Effector CD8-positive, alpha-beta T cell (primary cell): ENCODE results near the gene ABHD13.
"Not testable (repeated sequence)": the region's sequence is repeated elsewhere in the genome, so short reads cannot be mapped to it uniquely, and the experiment has no call there.

Experiments used
- DNase-seq: peaks from one replicate; lab custom pipeline; 2025; lab: John Stamatoyannopoulos, UW
- total RNA-seq, 4 experiments: gene quantifications; one replicate each; lab custom pipeline; 2026; lab: John Stamatoyannopoulos, UW

ABHD13 gene
- total RNA-seq = 33.1 to 52.6 (median 35.6) reads per million in 4 experiments

GRCh38 chr13:108218044-108218974 lies at the start of gene ABHD13:
Gene ABHD13, plus strand, starts transcription at chr13:108218392. Its CDS starts 10,827 bp downstream, at chr13:108229219.
- peak; percentile 87 for DNase-seq

- no peak for DNase-seq
These were observed 49.3 kb upstream of the ABHD13 start for GRCh38 chr13:108168929-108169328.

- peak; percentile 27 for DNase-seq
These were observed 41.4 kb upstream of the ABHD13 start for GRCh38 chr13:108176685-108177274.

DNA sequence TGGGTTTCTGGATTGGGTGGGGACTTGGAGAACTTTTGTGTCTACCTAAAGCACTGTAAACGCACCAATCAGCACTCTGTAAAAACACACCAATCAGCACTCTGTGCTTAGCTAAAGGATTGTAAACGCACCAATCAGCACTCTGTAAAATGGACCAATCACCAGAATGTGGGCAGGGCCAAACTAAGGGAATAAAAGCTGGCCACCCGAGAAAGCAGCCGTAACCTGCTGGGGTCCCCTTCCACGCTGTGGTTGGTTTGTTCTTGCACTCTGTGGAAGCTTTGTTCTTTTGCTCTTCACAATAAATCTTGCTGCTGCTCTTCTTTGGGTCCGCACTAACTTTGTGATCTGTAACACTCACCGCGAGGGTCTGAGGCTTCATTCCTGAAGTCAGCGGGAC lies 40.1 kb upstream of the ABHD13 start:
- no peak for DNase-seq

- DNase-seq = no peak
These were observed 35.5 kb upstream of the ABHD13 start for GRCh38 chr13:108182652-108183051.

- DNase-seq = no peak
These were observed 33.0 kb upstream of the ABHD13 start for GRCh38 chr13:108185223-108185622.

- DNase-seq = no peak
These were observed 29.9 kb upstream of the ABHD13 start for GRCh38 chr13:108188260-108188659.

DNA sequence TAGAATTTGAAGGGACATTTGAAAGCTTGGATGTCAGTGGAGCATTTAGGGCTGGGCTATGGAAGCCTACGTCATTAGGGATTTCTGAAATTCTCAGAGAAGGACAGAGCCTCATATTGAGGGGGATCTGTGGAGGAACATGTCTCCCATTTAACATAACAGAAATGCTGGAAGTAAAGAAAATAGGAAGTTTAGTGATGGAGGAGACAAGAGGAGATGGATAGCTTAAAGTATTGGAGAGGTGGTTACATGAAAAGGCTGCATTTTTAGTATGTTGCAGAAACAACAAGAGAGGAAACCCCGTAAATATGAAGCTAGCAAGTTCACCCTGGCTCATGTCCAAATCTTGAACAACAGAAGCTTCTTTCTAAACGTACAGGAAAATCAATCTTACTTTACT lies 27.3 kb upstream of the ABHD13 start:
- no peak for DNase-seq

- DNase-seq = no peak
These were observed 24.4 kb upstream of the ABHD13 start for GRCh38 chr13:108193806-108194205.

DNA sequence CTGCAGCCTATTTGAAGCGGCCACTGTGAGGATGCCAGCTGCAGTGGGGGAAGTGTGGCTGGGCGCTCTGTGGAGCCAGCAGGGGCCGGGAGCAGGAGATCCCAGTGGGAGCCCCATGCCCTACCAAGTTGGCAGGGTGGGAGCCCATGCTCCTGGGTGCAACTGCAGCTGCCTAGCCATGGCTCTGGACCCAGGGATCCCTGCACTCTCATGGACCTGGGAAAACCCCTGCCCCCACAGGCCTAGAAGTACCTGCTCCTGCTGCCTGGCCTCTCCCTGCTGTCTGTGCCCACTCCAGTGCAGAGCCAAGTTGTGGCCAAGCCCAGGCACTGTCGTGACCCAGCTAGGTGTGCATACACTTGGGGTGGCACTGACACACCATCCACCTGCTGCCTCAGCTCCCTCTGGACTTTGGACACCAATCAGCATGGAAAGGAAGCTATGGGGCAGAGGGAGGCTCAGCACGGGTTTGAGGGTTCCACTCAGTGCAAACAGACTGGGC lies 23.7 kb upstream of the ABHD13 start:
- no peak for DNase-seq

DNA sequence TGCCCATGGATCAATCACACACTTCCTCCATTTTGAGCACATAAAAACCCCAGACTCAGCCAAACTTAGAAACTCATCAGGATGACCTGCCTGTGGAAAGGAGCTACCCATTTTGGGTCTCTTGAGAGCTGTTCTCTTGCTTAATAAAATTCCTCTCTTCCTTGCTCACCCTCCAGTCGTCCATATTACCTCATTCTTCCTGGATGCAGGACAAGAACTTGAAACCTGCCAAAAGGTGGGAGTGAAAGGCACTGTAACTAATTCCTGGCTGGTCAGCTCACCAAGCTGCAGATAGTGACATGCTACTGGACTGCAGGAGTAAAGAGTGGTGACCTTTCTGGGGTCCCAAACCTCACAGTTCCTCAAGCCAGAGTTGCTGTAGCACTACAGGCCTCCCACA lies 23.0 kb upstream of the ABHD13 start:
- DNase-seq = no peak

DNA sequence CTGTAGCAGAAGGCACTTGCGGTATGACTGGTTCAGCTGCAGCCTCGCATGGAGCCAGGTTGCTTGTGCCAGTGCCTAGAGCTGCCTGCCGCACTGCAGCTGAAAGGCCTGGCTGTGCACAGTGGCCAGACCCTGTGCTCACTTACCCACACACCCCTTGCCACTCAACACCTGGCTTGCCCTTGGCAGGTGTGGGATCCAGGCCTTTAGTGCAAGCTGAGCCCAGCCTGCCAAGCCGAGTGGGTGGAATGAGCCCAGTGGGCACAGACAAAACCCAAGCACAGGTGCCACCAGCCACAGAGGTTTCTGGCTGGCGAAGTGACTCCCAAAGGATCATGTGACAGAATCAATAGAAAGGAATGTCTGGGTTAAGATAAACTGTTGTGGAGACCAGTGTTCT lies 22.3 kb upstream of the ABHD13 start:
- DNase-seq = no peak

DNA sequence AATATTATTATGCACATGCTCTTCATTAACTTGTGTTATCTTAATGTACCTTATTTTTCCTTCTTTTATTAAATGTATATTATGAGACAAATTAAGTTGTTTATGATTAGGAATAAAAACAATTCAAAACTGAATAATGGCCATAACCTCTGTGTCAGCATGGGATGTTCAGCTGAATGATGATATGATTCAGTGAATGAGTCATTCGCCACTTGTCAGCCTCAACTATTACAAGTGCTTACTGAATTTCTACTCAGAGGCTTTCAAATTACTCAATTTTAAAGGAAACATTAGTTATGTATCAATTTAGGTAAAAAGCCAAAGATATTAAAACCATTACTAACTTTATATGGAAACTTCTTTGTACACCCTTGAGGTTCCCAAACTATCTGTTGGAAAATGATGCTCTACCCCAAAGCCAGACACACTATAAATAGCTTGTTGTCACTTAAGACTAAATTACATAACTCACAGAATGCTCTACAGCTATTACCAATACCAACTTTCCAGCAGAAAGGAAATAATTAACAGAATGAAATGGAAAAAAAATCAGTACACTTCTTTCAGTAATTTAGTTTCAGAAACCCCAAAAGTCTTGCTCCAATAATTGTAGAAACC lies 17.3 kb upstream of the ABHD13 start:
- no peak for DNase-seq

DNA sequence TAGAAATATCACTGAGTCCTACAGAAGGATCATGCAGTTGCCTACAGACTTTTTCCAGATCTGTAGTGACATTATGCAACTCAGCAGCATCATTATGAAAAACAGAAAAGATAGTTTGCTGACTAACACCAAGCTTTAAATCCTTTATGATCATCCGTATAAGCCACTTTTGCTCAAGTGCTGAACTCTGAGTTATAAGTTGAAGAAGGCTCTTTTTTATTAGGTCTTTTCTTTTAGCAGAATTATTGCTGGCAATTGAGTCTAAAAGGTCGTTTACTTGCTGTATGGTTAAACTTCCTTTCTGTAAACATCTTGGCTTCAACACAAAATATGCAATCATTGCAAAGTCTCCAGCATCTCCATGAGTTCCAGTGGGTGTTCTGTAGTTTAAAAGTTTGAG lies 7.6 kb upstream of the ABHD13 start:
- no peak for DNase-seq

DNA sequence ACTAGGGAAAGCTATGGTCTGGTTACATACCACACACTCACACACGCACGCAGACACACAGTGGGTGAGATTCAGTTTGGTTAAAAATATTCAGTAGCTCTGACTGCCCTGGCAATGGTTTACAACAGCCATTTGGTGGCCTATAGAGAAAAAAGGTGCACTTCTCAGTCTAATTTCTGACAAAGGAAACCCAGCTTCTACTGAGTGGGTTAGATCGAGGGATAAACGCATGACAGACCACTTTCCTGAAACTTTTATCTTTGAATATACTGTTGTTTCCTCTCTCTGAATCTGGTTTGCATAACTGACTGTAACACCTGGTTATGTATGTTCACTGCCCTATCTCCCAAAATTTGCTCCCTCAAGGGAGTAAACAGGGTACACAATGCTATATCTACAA lies 5.3 kb upstream of the ABHD13 start:
- no peak for DNase-seq

GRCh38 chr13:108213946-108214345 lies 4.2 kb upstream of the ABHD13 start:
- DNase-seq = no peak

- no peak for DNase-seq
These were observed 3.5 kb upstream of the ABHD13 start for GRCh38 chr13:108214441-108215271.

- peak; percentile 87 for DNase-seq
These were observed 2.8 kb upstream of the ABHD13 start, which contains the start of gene LIG4 for GRCh38 chr13:108215436-108215835. Gene LIG4, minus strand, starts transcription at chr13:108215536. Its CDS starts 4,268 bp downstream, at chr13:108211268.

- DNase-seq = not testable (repeated sequence)
These were observed 717 bp upstream of the ABHD13 start for GRCh38 chr13:108217307-108218043.

DNA sequence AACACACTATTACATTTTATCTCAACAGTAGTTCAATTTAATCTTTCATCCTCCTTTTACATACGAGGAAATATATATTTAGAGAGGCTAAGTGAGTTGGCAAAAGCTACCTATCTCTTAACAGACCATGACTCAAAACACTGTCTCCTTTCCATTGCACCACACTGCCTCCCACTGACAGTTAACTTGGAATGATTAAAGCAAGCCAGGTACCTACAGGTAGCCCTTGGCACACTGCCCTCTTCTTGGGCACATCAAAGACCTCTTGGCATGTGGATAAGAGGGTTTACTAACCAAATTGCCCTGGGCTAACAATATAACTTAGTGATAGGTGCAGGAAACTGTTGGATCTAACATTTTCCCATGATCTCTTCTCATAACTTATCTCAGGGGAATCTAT lies 1.8 kb downstream of the ABHD13 start:
- DNase-seq = no peak
